Epithelial cell of proximal tubule (primary cell): Measurements from ENCODE around the gene GABRB3. TPM values are rescaled to one million over a fixed set of nuclear protein-coding genes. Genes with fewer than 3 reads are reported as not detected.
A peak's percentile ranks its signal among the peaks of the same experiment; 100 is the strongest.

Experiments used
- DNase-seq: peaks from one replicate; pipeline ENCODE4 v3.0.0-alpha.2; 2011; ENCODE audit warnings: low read depth
- H3K4me3 ChIP-seq: 2 replicates; pipeline ENCODE4 v1.5.1; 2011; ENCODE audit warnings: low read depth, mild to moderate bottlenecking, low read length
- total RNA-seq: library from RNA; depleted of rRNA; stranded (reverse); fragments of >200 nt; gene quantifications from 2 replicates; pipeline ENCODE4 v1.2.3, GENCODE V29; 2015
- TF ChIP-seq, protein P1 (sequence below): conservative IDR thresholded peaks from 2 replicates; pipeline ENCODE4 v1.5.1; 2012; ENCODE audit warnings: low read depth, mild to moderate bottlenecking, low read length

The GABRB3 gene
- total RNA-seq, 1 donor from 2014 or later = 0.58 TPM

DNA sequence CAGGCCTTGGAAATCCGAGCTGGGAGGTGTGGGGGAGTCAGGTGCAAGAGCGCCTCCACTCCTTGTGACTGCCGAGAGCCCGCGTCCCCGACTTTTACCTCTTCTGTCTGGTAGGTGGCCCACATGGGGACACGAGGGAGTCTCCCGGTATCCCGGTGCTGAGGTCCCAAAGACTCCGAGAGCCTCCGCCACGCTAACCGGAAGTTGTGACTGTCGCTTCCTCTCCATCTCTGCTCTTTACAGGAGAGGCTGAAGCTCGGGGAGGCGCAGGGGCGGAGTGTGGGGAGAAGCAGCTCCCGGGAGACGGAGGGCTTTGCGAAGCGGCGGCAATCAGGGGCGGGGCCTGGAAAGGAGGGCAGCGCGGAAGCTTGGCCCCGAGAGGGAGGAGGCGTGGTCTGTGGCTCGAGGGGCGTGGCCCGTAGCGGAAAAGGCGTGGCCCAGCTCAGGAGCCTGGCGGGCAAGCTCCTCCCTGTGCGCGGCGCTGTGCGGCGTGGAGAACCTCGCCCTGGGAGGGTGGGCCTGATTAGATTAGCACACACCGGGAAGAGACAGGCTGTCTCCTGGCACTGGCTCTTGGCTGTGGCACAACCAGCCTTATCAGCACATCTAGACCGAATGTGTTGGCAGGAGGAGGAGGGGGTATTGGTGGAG, 143.9 kb downstream of the GABRB3 start:
- peak overlapping the region; percentile 44 for H3K4me3 ChIP-seq
- no peak for DNase-seq
- TF ChIP-seq, protein P1, sequence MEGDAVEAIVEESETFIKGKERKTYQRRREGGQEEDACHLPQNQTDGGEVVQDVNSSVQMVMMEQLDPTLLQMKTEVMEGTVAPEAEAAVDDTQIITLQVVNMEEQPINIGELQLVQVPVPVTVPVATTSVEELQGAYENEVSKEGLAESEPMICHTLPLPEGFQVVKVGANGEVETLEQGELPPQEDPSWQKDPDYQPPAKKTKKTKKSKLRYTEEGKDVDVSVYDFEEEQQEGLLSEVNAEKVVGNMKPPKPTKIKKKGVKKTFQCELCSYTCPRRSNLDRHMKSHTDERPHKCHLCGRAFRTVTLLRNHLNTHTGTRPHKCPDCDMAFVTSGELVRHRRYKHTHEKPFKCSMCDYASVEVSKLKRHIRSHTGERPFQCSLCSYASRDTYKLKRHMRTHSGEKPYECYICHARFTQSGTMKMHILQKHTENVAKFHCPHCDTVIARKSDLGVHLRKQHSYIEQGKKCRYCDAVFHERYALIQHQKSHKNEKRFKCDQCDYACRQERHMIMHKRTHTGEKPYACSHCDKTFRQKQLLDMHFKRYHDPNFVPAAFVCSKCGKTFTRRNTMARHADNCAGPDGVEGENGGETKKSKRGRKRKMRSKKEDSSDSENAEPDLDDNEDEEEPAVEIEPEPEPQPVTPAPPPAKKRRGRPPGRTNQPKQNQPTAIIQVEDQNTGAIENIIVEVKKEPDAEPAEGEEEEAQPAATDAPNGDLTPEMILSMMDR = no peak

DNA sequence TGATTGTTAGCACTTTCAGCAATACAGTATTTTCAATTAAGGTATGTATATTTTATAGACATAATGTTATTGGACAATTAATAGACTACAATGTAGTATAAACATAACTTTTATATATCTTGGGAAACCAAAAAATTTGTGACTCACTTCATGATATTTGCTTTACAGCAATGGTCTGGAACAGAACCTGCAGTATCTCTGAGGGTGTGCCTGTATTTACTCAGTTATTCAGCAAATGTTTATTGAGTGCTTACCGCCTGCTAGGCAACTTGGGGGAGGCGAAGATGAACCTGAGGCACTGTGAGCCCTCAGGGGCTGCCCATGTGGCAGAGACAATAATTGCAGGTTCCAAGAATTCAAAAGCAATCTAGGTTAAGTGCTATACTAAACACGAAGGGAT, 144.8 kb downstream of the GABRB3 start:
- H3K4me3 ChIP-seq = peak overlapping the region; percentile 44
- TF ChIP-seq, protein P1 = no peak
- DNase-seq = no peak

DNA sequence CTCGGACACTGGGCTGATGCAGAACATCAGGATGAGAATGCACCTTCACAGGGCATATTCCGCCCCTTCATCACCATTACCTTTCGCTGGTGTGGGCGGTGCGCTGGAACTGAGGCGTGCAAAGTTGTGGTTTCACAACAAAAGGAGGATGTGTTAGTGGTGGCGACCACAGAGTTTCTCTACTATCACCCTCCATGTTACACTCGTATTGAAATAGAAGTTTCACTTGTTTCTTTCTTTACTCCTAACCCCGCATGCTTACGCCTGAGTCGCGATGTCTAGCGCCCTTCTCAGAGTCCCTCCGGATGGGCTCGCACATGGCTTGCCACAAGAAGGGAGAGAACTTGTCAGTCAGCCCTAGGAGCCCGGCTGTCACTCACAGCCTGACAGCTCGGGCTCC, 148.7 kb downstream of the GABRB3 start:
- no peak for DNase-seq

DNA sequence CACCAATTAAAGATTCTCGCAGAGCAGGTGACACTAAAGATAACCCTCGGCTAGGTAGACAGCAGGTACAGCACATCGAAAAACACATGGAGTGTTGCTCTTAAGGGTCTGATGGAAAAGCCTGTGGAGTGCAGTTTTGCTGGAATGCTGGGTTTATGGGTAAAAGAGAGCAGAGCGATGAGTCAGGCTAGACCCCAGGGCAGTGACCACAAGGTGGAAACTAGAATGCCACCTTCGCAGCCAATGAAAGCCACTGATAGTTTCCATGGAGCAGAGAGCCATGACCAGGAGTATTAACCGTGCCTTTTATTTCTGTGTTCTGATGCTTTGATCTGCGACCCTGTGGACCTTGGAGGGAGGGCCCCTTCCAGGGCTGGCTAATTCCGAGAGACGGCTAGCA, 149.8 kb downstream of the GABRB3 start:
- DNase-seq = no peak
- H3K4me3 ChIP-seq = no peak overlapping the region
- TF ChIP-seq, protein P1 = no peak

More for the DNA sequence above, 148.7 kb downstream of the GABRB3 start:
- TF ChIP-seq, protein P1 = no peak
- no peak overlapping the region for H3K4me3 ChIP-seq

DNA sequence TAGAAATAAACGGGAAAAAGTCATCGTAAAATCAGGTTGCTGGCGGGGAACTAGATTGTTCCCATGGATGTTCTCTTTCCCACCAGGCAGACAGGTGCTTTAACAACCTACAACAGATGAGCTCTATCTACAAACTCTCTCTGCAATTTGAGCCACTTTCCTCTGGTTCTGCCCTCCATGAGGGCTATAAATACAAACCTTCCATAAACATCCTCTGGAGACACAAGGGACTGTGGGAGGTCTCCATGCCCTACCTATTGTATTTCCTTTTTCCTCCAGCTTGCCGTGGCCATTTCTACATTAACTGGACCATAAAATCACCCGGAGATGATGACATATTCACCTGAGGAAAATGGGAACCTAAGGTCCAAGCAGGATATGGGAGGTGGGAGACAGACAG, 151.1 kb downstream of the GABRB3 start:
- TF ChIP-seq, protein P1 = no peak
- no peak overlapping the region for H3K4me3 ChIP-seq
- DNase-seq = no peak

DNA sequence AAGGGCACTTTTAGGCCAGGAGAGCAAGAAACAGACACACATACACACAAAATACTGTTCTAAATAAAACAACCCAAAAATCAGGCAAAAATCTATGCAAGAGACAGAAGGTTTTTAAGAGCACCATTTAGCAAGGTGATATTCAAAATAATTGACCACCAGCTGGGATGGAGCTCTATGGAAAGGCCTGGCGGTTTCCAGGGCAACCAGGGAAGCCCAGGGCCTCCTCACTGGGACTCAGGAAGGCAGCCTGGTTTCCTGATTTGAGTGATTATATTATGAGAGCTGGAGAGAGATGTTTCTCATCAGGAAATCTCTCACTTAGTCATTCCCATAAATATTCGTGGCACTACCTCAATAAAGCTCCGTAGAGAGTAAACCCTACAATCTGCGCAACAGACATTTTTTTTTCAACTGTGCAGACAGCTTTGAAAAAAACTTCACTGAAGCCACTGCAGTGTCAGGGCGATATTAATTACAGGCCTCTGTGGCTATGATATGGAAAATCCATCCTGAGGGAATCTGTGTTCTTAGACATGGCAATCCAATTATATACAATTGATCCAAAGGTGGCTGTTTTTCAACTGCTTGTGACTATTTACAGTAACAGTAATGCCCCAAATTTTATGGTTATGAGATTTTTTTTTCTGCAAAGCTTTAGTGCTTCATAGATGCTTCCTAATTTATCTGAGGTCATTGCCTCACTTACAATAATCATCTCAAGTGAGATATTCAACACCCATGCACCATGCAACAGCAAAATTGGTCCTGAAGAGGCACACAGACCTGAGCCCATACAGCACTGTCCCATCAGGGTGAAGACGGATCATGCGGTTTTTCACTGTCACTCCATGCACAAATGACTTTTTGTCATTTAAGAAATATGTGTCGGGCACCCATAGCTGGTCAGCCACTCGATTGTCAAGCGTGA, 152.1 kb downstream of the GABRB3 start:
- TF ChIP-seq, protein P1 = no peak
- DNase-seq = no peak
- no peak overlapping the region for H3K4me3 ChIP-seq
